Tongue (tissue), 2 donors: ENCODE results near the gene NLRP2B. TPM values are rescaled to one million over a fixed set of nuclear protein-coding genes. Genes with fewer than 3 reads are reported as not detected.
"Not testable (repeated sequence)": the region's sequence is repeated elsewhere in the genome, so short reads cannot be mapped to it uniquely, and the experiment has no call there.

ENCODE experiments used
- DNase-seq: peaks from one replicate; pipeline ENCODE4 v3.0.0-alpha.2; 2015
- total RNA-seq: library from RNA; depleted of rRNA; stranded (reverse); fragments of >200 nt; gene quantifications from one replicate; pipeline ENCODE4 v1.2.3, GENCODE V29; 2014

The NLRP2B gene
- not detected for total RNA-seq

- DNase-seq, result no peak
These were observed at the start of gene NLRP2B for GRCh38 chrX:57680160-57680559. Gene NLRP2B, minus strand, starts transcription at chrX:57680260.

GRCh38 chrX:57725995-57726394, 45.9 kb upstream of the NLRP2B start:
- DNase-seq, result not testable (repeated sequence)

DNA sequence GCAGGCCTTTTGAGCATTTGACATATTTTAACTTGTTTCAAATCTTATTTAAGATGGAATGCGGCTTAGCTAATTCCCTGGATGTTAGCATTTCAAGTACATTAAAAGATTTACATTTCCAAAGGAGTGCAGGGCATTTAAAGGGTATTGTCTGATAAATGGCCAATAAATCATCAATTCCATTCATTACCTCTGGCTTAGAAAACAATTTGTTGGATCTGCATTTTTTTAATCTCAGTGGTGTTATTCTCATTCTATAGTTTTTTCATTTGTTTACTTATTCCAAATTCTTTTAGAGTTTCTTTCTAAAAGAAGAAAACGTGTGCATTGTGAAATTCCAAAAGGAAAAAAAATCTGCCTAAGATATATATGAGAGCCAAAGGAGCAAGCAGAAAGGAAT, 1.3 kb upstream of the NLRP2B start:
- DNase-seq, result no peak

- DNase-seq, result no peak
These were observed 1.2 kb downstream of the NLRP2B start for GRCh38 chrX:57678686-57679428.

DNA sequence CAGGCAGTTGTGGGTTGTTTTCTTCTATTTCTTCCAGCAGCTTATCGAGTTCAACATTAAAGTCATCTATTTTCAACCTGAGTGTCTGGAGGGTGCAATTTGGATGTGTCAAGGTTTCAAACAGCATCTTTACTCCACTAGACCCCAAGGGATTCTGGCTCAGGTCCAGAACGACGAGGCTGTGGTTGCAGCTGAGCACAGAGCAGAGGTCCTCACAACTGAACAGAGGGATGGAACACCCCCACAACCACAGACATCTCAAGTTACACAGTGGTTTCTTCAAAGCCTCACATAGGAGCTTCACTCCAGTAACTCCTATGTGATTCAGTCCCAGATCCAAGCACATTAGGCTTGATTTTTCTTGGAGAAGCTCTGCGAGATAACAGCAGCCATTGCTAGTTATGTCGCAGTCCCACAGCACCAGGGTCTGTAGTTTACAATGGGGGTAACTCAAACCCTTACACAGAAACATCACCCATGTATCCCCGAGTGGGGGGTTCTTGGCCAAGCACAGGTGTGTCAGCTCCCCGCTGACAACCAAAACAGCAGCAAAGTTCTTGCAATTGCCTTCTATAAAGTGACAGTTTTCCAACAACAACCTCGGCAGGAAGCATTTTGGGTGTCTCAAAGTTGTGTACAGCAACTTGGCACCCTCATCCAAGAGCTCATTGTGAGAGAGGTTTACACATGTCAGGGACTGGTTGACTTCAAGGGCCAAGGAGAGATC, 2.8 kb downstream of the NLRP2B start:
- DNase-seq, result no peak

GRCh38 chrX:57675320-57675719, 4.7 kb downstream of the NLRP2B start:
- DNase-seq, result no peak

GRCh38 chrX:57674861-57675260, 5.2 kb downstream of the NLRP2B start:
- DNase-seq, result no peak

DNA sequence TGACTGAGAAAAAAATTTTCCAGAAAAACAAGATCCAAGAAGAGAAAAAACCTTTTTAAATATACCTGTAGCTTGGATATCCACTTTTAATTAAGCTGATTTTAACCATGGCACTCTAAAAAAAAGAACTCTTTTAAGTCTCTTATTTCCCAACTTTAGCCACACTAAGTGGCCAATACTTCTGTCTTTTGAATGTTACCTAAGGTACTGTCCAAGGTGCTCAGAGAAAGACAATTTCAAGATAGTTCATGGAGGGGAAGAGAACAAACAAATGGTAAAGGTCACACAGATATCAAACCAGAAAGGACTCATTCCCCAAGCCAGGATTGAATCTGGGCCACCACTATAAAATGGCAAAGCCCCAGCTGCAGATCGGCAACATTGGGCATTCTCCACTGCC, 10.1 kb downstream of the NLRP2B start:
- DNase-seq, result no peak

DNA sequence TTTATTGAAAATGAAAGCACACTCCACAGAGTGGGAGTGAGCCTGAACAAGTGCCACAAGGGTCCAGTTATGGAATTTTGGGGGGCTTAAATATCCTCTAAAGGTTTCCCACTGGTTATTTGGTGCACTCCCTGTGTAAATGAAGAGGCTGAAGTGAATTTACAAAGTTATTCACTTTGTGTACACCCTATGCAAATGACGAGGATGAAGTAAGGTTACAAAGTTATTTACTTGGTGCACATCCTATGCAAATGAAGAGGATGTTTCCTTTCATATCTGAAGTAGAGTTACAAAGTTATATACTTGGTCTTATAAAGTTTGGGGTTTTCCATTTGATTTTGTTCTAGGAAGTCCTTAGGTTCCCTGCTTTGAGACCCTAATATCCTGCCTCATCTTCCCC, 13.1 kb downstream of the NLRP2B start:
- DNase-seq, result no peak

GRCh38 chrX:57655065-57655464, 25.0 kb downstream of the NLRP2B start:
- no peak for DNase-seq

GRCh38 chrX:57652705-57653104, 27.4 kb downstream of the NLRP2B start:
- no peak for DNase-seq

DNA sequence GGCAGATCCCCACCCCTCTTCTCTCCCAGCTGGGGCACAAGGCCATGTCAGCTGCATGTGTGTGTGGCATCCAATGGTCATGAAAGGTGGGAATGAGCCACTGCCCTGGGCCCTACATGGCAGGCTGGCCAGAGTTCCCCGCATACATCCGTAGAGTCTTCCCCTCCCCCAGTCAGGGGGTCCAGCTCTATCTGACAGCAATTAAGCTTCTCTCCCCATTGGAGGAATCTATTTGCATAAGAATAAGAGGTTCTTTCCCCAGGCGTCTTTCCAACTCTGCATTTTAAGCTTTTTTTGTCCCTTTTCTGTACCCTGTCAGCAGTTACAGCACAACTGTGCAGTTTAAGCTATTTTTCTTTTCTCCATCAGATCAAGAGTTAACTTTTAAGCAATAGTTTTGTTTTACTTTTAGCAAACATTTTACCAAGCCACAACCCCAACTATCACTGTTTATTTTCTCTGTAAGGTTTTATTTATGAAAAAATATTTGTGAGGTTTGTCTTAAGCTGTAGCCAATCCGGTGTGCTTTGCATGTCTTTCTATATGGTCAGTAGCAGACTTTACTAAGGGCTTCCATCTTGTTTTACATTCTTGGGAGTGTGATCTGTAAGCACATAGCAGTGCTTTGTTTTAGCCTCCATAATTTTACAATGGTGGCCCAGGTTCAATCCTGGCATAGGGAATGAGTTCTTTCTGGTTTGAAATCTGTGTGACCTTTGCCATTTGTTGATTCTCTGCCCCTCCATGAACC, 28.7 kb downstream of the NLRP2B start:
- DNase-seq, result no peak

DNA sequence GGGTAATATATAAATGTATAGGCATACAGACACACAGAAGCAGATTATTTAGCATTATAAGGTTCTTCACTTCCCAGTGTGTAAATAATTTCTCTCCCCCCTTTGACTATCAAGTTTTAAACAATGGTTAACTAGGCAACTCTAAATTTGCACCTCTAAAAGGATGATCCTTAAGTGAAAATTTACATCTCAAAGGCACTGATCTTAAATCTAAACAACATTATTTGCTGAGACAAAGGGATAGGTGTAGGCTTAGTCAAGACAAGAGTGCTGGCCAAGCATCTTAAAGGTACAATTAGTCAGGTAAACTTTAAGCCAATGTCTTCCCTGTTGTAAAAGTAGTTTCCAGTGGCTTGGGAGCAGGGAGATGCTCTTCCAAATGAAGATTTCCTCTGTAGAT, 33.0 kb downstream of the NLRP2B start:
- DNase-seq, result no peak

DNA sequence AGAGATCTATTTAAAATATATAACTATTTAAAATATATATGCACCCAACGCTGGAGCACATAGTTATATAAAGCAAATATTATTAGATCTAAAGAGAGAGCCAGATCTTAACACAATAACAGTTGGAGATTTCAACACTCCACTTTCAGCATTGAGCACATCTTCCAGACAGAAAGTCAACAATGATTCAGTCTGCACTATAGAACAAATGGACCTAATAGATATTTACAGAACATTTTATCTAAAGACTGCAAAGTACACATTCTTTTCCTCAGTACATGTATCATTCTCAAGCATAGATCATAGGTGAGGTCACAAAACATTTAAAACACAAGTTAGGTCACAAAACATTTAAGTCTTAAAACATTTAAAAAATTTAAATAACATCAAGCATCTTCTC, 36.4 kb downstream of the NLRP2B start:
- no peak for DNase-seq

GRCh38 chrX:57641338-57641737, 38.7 kb downstream of the NLRP2B start:
- no peak for DNase-seq

DNA sequence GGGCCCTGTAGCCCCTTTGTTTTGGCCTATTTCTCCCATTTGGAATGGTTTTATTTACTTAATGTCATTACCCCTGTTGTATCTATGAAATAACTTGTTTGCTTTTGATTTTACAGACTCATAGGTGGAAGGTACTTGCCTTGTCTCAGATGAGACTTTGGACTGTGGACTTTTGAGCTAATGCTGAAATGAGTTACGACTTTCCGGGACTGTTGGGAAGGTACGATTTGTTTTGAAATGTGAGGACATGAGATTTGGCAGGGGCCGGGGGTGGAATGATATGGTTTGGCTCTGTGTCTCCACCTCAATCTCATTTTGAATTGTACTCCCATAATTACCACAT, 39.4 kb downstream of the NLRP2B start:
- no peak for DNase-seq

GRCh38 chrX:57629438-57629837, 50.6 kb downstream of the NLRP2B start:
- not testable (repeated sequence) for DNase-seq

Other genes with a start within 250 kb of the NLRP2B start
- gene ZXDB, start 88.2 kb downstream of the NLRP2B start, total RNA-seq, result 12.6 TPM
- gene ZXDA, start 230.2 kb upstream of the NLRP2B start, total RNA-seq, result 9.2 TPM